H1 (cell line): ENCODE measurements around the gene OXNAD1. TPM values are rescaled to one million over a fixed set of nuclear protein-coding genes. Genes with fewer than 3 reads are reported as not detected.
A peak's percentile ranks its signal among the peaks of the same experiment; 100 is the strongest.

Experiments used
- CTCF ChIA-PET: fragments of 300-600 bp; sonication (Branson Sonifier 250); formaldehyde crosslinking; loops from one replicate; lab custom pipeline; 2021; ENCODE audit not compliant: partially characterized antibody; lab: Charles Lee
- POLR2A ChIA-PET: fragments of 300-600 bp; sonication (Branson Sonifier 250); formaldehyde crosslinking; loops from one replicate; lab custom pipeline; 2021; ENCODE audit warnings: inconsistent platforms; ENCODE audit not compliant: partially characterized antibody; lab: Charles Lee
- DNase-seq, 2 experiments: peaks; one replicate each; pipeline versions ENCODE4 v3.0.0 to v3.0.0-alpha.2; 2010 to 2022; ENCODE audit warnings: low spot score in 2 of 2, low read depth in 1 of 2, mixed read lengths in 1 of 2
- FAIRE-seq: peaks from 2 replicates; lab custom pipeline; 2011; peaks lifted over from hg19 to GRCh38; lab: Jason Lieb, UNC
- H2AFZ ChIP-seq: 2 replicates; pipeline ENCODE4 v1.8.1; 2012; ENCODE audit warnings: low read length, inconsistent platforms
- H2AK5ac ChIP-seq: 2 replicates; pipeline ENCODE4 v1.6.1; 2013; ENCODE audit warnings: low read depth, low read length
- H2BK120ac ChIP-seq: replicated peaks from 2 replicates; pipeline ENCODE3; 2013; ENCODE audit warnings: low read depth, low read length, inconsistent platforms
- H2BK12ac ChIP-seq: 2 replicates; pipeline ENCODE4 v1.6.1; 2013; ENCODE audit warnings: low read depth, low read length
- H2BK15ac ChIP-seq: 2 replicates; pipeline ENCODE4 v1.6.1; 2013; ENCODE audit warnings: low read length
- H2BK20ac ChIP-seq: 2 replicates; pipeline ENCODE4 v1.6.1; 2013; ENCODE audit warnings: low read length
- H2BK5ac ChIP-seq: 2 replicates; pipeline ENCODE4 v1.6.1; 2013; ENCODE audit warnings: low read depth, low read length
- H3K14ac ChIP-seq: 2 replicates; pipeline ENCODE4 v1.6.1; 2013; ENCODE audit warnings: inconsistent platforms; ENCODE audit not compliant: insufficient read length
- H3K18ac ChIP-seq: 2 replicates; pipeline ENCODE4 v1.6.1; 2013; ENCODE audit warnings: low read length; ENCODE audit errors: extremely low read depth
- H3K23ac ChIP-seq: 2 replicates; pipeline ENCODE4 v1.6.1; 2013; ENCODE audit warnings: inconsistent platforms; ENCODE audit not compliant: insufficient read length
- H3K23me2 ChIP-seq: 2 replicates; pipeline ENCODE4 v1.6.1; 2013; ENCODE audit warnings: low read depth, low read length
- H3K27ac ChIP-seq: 2 replicates; pipeline ENCODE4 v1.6.1; 2011; ENCODE audit warnings: low read depth, low read length, inconsistent platforms
- H3K27me3 ChIP-seq, 4 experiments: replicated peaks in 1 of 4; 1 replicate in 1 of 4; 2 replicates in 3 of 4; pipeline versions ENCODE4 v1.6.1 to v1.8.1; 2011 to 2013; ENCODE audit warnings: low read length in 3 of 4, mild to moderate bottlenecking in 3 of 4, inconsistent platforms in 2 of 4, mixed read lengths in 2 of 4, moderate library complexity in 1 of 4; ENCODE audit not compliant: control insufficient read depth in 3 of 4, insufficient read depth in 3 of 4; ENCODE audit errors: extremely low read depth in 1 of 4
- H3K36me3 ChIP-seq, 4 experiments: 2 replicates each; pipeline versions ENCODE4 v1.6.1 to v1.8.1; 2011 to 2013; ENCODE audit warnings: mild to moderate bottlenecking in 4 of 4, low read length in 3 of 4, moderate library complexity in 2 of 4, control low read depth in 1 of 4, inconsistent platforms in 1 of 4; ENCODE audit not compliant: insufficient read depth in 4 of 4, control insufficient read depth in 2 of 4
- H3K4ac ChIP-seq: replicated peaks from 2 replicates; pipeline ENCODE3; 2013; ENCODE audit warnings: low read length, low read depth, mixed read lengths, inconsistent platforms; ENCODE audit not compliant: insufficient read length
- H3K4me1 ChIP-seq, 4 experiments: replicated peaks in 1 of 4; 1 replicate in 1 of 4; 2 replicates in 3 of 4; pipeline versions ENCODE4 v1.6.1 to v1.8.1; 2011 to 2013; ENCODE audit warnings: low read length in 3 of 4, inconsistent platforms in 2 of 4, mixed read lengths in 1 of 4; ENCODE audit not compliant: insufficient read depth in 4 of 4, control insufficient read depth in 3 of 4
- H3K4me2 ChIP-seq, 2 experiments: 2 replicates each; pipeline versions ENCODE4 v1.6.1 to v1.8.1; 2011 to 2013; ENCODE audit warnings: low read depth in 2 of 2, low read length in 2 of 2, control low read depth in 1 of 2, inconsistent platforms in 1 of 2, mild to moderate bottlenecking in 1 of 2; ENCODE audit not compliant: insufficient read depth in 1 of 2
- H3K4me3 ChIP-seq, 4 experiments: fragments of 200-600, 300-600 bp in 1 of 4; sonication (generic), shearing (Covaris generic), sonication (Bioruptor Twin) in 1 of 4; 2 replicates each; pipeline versions ENCODE4 v1.5.1 to v1.8.1; 2011 to 2016; ENCODE audit warnings: low read length in 4 of 4, low read depth in 3 of 4, control low read depth in 2 of 4, inconsistent platforms in 2 of 4, mild to moderate bottlenecking in 2 of 4, mixed read lengths in 1 of 4, moderate library complexity in 1 of 4; ENCODE audit not compliant: insufficient read depth in 2 of 4; ENCODE audit errors: extremely low read depth in 1 of 4
- H3K56ac ChIP-seq: replicated peaks from 2 replicates; pipeline ENCODE3; 2013; ENCODE audit warnings: low read depth, mild to moderate bottlenecking, mixed read lengths, low read length, inconsistent platforms; ENCODE audit not compliant: insufficient read length
- H3K79me1 ChIP-seq: 2 replicates; pipeline ENCODE4 v1.6.1; 2013; ENCODE audit warnings: low read depth, low read length, control low read depth
- H3K79me2 ChIP-seq, 2 experiments: 2 replicates each; pipeline versions ENCODE4 v1.6.1 to v1.8.1; 2012 to 2013; ENCODE audit warnings: low read length in 2 of 2, mild to moderate bottlenecking in 2 of 2, inconsistent platforms in 1 of 2; ENCODE audit not compliant: insufficient read depth in 2 of 2, control insufficient read depth in 1 of 2
- H3K9ac ChIP-seq, 4 experiments: replicated peaks in 1 of 4; 1 replicate in 1 of 4; 2 replicates in 3 of 4; pipeline versions ENCODE4 v1.6.1 to v1.8.1; 2011 to 2013; ENCODE audit warnings: low read depth in 3 of 4, low read length in 3 of 4, control low read depth in 2 of 4, mild to moderate bottlenecking in 2 of 4, moderate library complexity in 2 of 4, inconsistent platforms in 1 of 4; ENCODE audit errors: extremely low read depth in 1 of 4
- H3K9me3 ChIP-seq, 2 experiments: 2 replicates each; pipeline versions ENCODE4 v1.6.1 to v1.8.1; 2012 to 2013; ENCODE audit warnings: mild to moderate bottlenecking in 2 of 2, moderate library complexity in 2 of 2, control low read depth in 1 of 2, inconsistent platforms in 1 of 2, low read depth in 1 of 2, low read length in 1 of 2, mixed read lengths in 1 of 2; ENCODE audit not compliant: insufficient read depth in 2 of 2
- H4K20me1 ChIP-seq, 2 experiments: replicated peaks in 1 of 2; 2 replicates each; pipeline versions ENCODE3 to v1.8.1; 2011 to 2013; ENCODE audit warnings: inconsistent platforms in 2 of 2, low read length in 2 of 2, mild to moderate bottlenecking in 1 of 2; ENCODE audit not compliant: insufficient read depth in 2 of 2, control insufficient read depth in 1 of 2
- H4K5ac ChIP-seq: 2 replicates; pipeline ENCODE4 v1.6.1; 2013; ENCODE audit warnings: low read length, low read depth, mixed read lengths, inconsistent platforms; ENCODE audit not compliant: insufficient read length
- H4K8ac ChIP-seq: 2 replicates; pipeline ENCODE4 v1.8.0; 2013; ENCODE audit warnings: mild to moderate bottlenecking, moderate library complexity, low read length, inconsistent platforms; ENCODE audit not compliant: insufficient read depth; ENCODE audit errors: extremely low read depth
- H4K91ac ChIP-seq: replicated peaks from 2 replicates; pipeline ENCODE3; 2013; ENCODE audit warnings: low read length, mixed read lengths, inconsistent platforms; ENCODE audit not compliant: insufficient read length
- E2F6 ChIP-seq: IDR thresholded peaks from 2 replicates; pipeline ENCODE4 v1.6.1; 2012; ENCODE audit warnings: inconsistent platforms
- TCF12 ChIP-seq: IDR thresholded peaks from 2 replicates; pipeline ENCODE4 v1.6.1; 2011; ENCODE audit warnings: low read depth, mild to moderate bottlenecking, low read length
- WGBS, 2 experiments: shearing (Covaris generic) in 1 of 2; methylation state at CpG; one replicate each; pipeline versions ENCODE4 v1.1.6 to v1.1.7; 2013 to 2015; ENCODE audit warnings: low lambda C conversion rate in 2 of 2, mixed read lengths in 2 of 2, inconsistent platforms in 1 of 2, low coverage in 1 of 2, missing lambda C conversion rate in 1 of 2; ENCODE audit not compliant: insufficient replicate concordance in 2 of 2, insufficient coverage in 1 of 2, insufficient read length in 1 of 2; ENCODE audit errors: extremely low coverage in 1 of 2, missing lambda C conversion rate in 1 of 2; 5-methylcytosine and 5-hydroxymethylcytosine counted together
- polyA plus RNA-seq, 7 experiments: library from polyadenylated mRNA; depleted of rRNA in 3 of 7; stranded (reverse) in 5 of 7; unstranded in 2 of 7; fragments of >200 nt in 5 of 7; fragments of 200-250 nt in 2 of 7; gene quantifications; 1 replicate in 5 of 7; 2 replicates in 1 of 7; 4 replicates in 1 of 7; pipeline versions ENCODE4 v1.2.1 to v1.2.3, GENCODE V29; 2011 to 2013; ENCODE audit warnings: missing spikeins in 2 of 7, mixed read lengths in 2 of 7
- total RNA-seq: library from RNA; stranded (reverse); fragmentation: NEBNext Ultra II Directional; extraction: Animal tissue kit (Norgen Biotek cat#: 25700); gene quantifications from 2 replicates; pipeline ENCODE4 v1.2.1, GENCODE V29; 2021

OXNAD1 gene
- total and polyA plus RNA-seq, 2 of the 8 experiments (the other 6 are each of a cell fraction or from before 2014, with no cell fraction given), result 14.9 to 24.8 TPM

GRCh38 chr3:16231983-16232382 is 33.0 kb upstream of the OXNAD1 start:
- no peak overlapping the region for H2BK15ac ChIP-seq
- no peak overlapping the region for H2BK20ac ChIP-seq
- H3K27me3 ChIP-seq, result no peaks in the 10 kb centered on the region
- no peak overlapping the region for H3K4me2 ChIP-seq
- H4K5ac ChIP-seq, result no peak overlapping the region
- H3K56ac ChIP-seq, result no peak overlapping the region
- H3K79me1 ChIP-seq, result no peaks in the 10 kb centered on the region
- H3K4me1 ChIP-seq, result no peaks in the 10 kb centered on the region
- WGBS, 2 experiments, result 90% methylated on average over 2 of the region's 2 CpGs; no CpG with 5 or more reads in 1 of the 2 experiments
- no peak for DNase-seq
- H3K79me2 ChIP-seq, result no peaks in the 10 kb centered on the region
- H3K27ac ChIP-seq, result no peak overlapping the region
- no peak overlapping the region for H4K8ac ChIP-seq
- no peak overlapping the region for H3K9ac ChIP-seq
- no peak overlapping the region for H2AK5ac ChIP-seq
- H3K14ac ChIP-seq, result no peak overlapping the region
- H4K20me1 ChIP-seq, result no peaks in the 10 kb centered on the region
- POLR2A ChIA-PET, result interaction anchor here (0.8 kb wide), 1 partner anchor 11 kb away, joined by 4 read pairs; no protein-coding TSS in a partner anchor
- H2AFZ ChIP-seq, result no peak overlapping the region
- H3K18ac ChIP-seq, result no peak overlapping the region
- H4K91ac ChIP-seq, result no peak overlapping the region
- TF ChIP-seq TCF12, result no peak
- peak; percentile 56; the same call in 1 of the 2 replicates for TF ChIP-seq E2F6
- TF ChIP-seq, all 59 proteins: peak for 1
- Histone ChIP-seq H2BK120ac (no peak overlapping the region), H3K9me3 (no peaks in the 10 kb centered on the region), H3K23me2 (no peaks in the 10 kb centered on the region), H3K23ac (no peak overlapping the region), H2BK5ac (no peak overlapping the region), H3K36me3 (no peaks in the 10 kb centered on the region), H2BK12ac (no peak overlapping the region), H3K4ac (no peak overlapping the region), H3K4me3 (no peak overlapping the region)
- no peak for FAIRE-seq
- CTCF ChIA-PET, result interaction anchor here (1.3 to 2.2 kb wide), 2 partner anchors 16 to 258 kb away, joined by 4 to 13 read pairs; no protein-coding TSS in a partner anchor
